Eye (tissue), 1 donor: ENCODE data around the gene ZCCHC9.
A peak's percentile ranks its signal among the peaks of the same experiment; 100 is the strongest.
"Not testable (repeated sequence)": the region's sequence is repeated elsewhere in the genome, so short reads cannot be mapped to it uniquely, and the experiment has no call there.

ENCODE experiments used
- DNase-seq: peaks from one replicate; pipeline ENCODE4 v3.0.0-alpha.2; 2015

The ZCCHC9 gene, protein sequence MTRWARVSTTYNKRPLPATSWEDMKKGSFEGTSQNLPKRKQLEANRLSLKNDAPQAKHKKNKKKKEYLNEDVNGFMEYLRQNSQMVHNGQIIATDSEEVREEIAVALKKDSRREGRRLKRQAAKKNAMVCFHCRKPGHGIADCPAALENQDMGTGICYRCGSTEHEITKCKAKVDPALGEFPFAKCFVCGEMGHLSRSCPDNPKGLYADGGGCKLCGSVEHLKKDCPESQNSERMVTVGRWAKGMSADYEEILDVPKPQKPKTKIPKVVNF

DNA sequence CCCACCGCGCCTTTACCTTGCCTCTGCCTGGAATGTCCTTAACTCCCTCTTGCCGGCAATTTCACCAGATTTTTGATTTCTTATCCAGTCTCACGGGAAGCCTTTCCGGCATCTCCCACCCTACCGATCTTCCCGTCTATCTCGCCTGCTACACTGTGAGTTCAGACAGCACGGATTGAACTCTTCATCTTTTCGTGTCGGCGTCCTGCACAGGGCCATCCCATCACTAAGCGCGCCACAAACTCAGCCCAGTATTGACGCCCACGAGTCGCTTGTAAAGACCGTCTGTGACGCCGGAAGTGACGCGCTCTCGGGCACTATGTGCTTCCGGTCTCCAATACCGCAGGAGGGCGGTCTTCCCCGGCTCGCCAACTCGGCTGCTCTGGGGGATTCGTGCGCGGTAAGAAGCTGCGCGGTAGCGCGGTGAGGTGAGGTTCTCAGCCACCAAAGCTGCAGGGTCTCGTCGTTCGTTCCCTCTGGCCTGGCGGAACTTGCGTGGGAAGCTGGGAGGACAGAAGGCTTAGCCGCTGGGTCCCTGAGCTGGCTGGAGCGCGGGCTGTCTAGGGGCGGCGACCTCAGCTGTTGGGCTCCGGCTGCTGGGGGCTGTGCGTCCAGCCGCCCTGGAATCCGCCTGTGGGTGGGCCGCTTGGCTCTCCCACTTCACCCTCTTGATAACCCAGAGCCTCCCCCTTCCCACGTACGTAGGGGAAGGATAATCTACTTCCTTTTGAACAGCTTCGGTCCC is at the start of gene ZCCHC9:
ZCCHC9 (plus strand) TSS at position 317 of the 745 bp plus-strand sequence. CDS start 3,171 bp downstream, outside the sequence.
- DNase-seq = peak; percentile 98

DNA sequence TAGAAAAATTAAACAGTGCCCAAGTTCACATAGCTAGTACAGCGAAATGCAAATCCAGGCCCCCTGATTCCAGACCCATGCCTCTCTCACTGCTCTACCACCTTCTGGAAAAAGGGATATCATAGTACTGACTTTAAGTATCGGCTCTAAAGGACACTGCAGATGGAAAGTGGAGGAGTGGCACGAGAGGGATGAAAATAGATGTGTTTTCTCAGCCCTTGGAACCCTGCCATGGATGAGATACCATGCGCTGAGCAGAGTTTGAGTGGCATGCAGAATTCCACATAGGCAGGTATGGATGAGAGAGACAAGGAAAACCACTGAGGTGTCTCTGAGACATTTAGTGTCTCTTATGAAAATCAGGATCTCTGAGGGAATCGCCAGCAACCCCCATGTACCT is 49.5 kb upstream of the ZCCHC9 start:
- DNase-seq = no peak

DNA sequence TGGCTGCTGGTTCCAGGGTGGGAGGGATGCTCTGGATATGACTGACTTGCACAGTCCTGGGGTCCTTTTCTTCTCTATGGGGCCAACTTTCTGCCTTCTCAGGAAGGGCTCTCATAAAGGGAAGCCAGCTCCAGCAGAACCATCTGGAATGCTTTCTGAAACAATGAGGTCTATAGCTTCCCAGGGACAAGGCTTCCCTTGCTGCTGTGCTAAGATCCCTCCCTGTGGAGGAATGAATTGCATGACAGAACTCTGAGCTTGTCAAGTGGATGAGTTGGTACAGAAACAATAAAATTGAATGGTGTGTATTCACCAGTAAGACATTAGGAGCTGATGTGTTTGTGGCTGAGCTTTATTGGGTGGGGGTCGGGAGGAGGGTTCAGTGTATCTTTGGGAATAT is 48.5 kb upstream of the ZCCHC9 start:
- no peak for DNase-seq

DNA sequence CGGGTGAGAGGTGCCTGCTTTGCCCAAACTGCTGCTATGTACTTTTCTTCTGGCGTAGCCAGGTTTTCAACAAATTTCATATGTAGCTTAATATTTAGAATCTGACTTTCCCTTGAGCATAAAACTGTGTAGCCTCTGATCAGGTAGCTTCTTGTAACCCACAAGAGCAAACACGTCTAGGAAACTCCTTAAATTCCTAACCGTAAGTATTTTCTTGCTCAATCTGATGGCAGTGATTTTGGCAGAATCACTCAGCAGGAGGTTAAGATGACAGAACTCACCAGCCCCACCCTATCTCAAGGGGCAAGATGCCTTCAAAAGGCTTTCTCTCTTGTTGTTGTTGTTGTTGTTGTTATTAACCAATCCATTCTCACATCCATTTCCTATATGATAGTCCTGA is 47.5 kb upstream of the ZCCHC9 start:
- no peak for DNase-seq

DNA sequence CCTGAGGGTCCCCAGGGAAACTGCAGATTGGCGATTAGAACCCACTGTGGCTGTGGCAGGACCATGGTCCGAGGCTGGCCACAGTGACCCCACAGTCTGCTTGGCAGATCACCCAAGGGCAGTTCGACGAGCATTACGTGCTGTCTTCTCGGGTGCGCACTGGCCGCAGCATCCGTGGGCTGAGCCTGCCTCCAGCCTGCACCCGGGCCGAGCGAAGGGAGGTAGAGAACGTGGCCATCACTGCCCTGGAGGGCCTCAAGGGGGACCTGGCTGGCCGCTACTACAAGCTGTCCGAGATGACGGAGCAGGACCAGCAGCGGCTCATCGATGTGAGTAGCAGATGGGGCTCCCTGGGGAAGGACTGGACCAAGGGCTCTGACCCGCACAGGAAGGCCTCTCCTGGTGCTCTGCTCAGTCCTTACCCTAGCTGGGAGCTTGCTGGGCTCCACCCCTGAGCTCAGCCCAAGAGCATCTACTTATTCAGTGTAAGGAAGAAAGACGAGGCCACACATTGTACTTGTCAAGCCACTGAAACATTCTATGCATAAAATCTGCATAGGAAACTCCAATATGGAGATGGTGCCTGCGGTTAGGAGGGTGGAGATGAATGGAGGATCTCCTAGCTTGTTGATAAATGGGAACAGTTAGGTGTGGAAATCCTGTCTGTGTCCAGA is 46.4 kb upstream of the ZCCHC9 start:
- DNase-seq = no peak

DNA sequence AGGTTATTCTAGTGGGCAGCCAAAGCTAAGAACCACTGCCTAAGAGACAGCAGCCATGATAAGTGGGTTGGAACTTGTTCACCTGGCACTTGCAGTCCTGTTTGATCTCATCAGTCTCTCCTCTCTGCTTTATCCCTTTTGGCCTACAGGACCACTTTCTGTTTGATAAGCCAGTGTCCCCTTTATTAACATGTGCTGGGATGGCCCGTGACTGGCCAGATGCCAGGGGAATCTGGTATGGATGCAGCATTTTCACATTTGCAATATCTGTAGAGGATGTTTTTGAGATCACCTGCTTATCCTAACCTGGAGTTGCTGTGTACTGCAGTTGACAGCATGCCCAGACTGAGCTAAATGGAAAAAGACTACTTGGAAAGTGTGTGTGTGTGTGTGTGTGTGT is 44.6 kb upstream of the ZCCHC9 start:
- DNase-seq = no peak

DNA sequence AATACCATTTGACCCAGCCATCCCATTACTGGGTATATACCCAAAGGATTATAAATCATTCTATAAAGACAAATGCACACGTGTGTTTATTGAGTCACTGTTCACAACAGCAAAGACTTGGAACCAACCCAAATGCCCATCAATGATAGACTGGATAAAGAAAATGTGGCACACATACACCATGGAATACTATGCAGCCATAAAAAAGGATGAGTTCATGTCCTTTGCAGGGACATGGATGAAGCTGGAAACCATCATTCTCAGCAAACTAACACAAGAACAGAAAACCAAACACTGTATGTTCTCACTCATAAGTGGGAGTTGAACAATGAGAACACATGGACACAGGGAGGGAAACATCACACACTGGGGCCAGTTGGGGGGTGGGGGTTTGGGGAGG is 38.6 kb upstream of the ZCCHC9 start:
- not testable (repeated sequence) for DNase-seq

DNA sequence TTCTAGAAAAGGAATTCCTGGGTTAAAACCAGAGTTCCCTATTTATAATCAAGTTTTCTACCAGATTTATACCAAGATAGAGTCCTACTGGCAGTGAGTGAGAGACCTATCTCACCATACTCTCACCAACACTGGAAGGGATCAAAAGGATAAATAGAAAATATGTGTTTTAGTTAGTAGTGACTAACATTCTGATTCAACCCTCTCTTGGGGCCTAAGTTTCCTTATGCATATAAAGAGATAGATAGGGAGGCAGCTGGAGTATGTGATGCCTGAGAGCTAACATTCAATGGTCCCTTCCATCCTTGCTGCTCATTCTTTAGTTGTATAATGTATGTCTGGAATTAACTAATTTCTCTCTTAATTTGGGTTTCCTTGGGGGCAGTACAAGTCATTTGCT is 36.3 kb upstream of the ZCCHC9 start:
- DNase-seq = no peak

DNA sequence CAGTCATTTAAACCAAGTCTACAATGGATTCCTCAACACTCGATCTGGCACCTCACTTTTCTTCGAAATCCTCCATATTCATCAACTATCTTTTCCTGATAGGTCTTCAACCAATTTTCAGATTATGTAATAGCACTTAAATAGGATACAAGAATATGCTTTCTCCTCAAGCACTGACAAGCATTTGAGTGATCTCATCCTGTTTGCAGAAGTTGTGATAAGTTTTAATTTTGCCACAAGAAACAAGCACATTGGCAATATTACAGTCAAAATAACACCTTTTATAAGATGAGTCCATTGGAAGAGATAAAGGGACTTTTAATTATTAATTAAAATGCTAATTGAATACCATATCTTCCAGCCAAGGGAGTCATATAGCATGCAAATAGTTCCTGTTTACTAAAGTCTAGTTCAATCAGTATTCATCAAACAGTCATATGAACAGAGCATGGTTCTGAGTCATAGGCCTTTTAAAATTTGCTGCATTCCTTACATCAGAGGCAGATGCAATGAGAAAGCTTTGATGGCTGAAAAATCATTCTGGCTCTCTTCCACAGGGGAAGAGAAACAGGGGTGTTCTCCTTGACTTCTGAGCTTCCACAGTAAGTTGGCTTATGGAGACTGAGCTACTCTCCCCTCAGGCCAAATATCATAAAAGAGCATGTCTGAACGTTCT is 32.7 kb upstream of the ZCCHC9 start:
- no peak for DNase-seq

DNA sequence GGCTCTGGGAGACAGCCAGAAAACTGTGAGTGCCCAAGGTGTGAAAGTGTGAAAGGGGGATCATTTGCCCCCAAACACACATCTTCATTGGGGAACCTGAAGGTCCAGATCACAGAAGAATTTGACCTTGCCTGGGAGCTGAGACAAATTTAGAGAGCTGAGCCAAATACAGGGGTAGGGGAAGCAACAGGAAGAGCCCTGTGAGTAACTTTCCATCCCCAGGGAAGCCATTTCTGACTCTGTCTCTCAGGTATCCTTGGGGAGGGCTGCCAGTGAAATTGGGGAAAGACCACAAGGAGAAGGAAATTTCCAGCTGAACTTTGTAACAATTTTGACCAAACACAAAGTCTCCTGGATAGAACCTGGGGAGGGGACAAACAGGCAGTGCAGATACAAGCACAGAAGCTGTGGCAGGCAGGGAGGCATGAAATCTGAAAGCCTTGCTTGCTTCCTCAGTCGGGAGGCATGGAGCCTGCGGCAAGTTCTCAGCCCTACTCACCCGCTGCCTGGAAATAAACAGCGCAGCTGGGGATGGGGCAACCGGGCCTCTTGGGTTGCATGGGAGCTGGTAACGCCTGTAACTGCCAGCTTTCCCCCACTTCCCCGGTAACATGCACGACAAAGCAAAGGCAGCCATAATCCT is 31.5 kb upstream of the ZCCHC9 start:
- no peak for DNase-seq

DNA sequence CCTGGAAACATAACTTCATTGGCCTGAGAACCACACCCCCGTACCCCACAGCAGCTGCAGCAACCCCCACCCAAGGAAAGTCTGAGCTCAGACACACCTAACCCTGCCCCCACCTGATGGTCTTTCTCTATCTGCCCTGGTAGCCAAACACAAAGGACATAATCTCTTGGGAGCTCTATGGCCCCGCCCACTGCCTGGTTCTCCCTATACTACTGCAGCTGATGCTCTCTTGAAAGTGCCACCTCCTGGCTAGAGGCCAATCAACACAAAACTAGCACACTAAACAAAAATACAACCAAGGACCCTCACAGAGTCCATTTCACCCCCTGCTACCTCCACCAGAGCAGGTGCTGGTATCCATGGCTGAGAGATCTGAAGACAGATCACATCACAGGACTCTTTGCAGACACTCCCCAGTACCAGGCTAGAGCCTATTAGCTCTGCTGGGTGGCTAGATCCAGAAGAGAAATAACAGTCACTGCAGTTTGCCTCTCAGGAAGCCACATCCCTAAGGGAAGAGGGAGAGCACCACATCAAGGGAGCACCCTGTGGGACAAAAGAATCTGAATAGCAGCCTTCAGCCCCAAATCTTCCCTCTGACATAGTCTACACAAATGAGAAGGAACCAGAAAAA is 30.9 kb upstream of the ZCCHC9 start:
- not testable (repeated sequence) for DNase-seq

DNA sequence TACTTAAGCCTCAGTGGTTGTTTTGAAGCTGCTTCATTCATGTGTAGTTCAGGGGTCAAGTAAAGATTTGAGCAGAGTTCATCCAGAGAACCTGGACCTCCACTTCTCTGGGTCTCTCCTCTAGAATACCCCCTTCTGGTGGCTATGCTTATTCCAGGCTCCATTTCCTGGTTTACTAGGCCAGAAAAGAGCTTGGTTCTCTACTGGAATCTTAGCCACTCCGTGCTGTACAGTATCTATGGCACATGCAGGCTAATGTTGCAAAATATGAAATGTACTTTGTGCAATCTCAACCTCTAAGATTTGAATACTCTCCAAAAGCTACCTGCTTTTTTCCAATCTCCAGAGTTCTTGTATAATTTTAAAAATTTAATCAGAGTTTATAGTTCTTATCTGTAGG is 17.4 kb upstream of the ZCCHC9 start:
- DNase-seq = no peak

DNA sequence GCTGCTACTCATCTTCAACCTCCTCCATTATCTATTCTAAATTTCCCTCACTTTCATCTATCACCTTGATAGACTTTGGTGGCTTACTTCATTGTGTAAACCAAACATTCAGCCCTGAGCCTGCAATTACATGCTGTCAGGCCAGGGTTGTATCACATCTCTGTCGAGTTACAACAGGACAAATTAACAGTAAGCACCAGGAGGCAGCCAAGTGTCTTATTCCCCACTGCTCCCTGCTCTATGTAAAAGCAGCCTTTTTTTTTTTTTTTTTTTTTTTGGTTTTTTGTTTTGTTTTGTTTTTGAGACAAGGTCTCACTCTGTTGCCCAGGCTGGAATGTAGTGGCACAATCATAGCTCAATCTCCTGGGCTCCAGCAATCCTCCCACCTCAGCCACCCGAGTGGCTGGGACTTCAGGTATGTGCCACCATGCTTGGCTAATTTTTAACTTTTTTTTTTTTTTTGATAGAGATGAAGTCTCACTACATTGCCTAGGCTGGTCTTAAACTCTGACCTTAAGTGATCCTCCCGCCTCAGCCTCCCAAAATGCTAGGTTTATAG is 15.2 kb upstream of the ZCCHC9 start:
- no peak for DNase-seq

DNA sequence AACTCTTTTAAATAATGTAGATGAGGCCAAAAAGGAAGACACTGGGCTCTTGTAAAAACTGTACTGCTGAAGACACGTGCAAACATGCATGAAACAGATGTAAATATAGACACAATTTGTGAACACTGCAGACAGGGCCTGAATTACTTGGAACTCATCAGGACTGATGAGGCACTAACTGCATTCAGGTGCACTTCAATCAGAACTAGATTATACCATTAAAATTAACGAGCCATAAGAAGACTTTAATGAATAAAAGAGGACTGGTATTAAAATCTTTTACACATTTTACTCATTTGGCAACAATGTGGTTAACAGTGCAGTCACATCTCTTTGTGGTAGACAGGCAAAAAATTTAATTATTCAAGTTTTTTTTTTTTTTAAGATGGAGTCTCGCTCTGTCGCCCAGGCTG is 13.4 kb upstream of the ZCCHC9 start:
- no peak for DNase-seq

DNA sequence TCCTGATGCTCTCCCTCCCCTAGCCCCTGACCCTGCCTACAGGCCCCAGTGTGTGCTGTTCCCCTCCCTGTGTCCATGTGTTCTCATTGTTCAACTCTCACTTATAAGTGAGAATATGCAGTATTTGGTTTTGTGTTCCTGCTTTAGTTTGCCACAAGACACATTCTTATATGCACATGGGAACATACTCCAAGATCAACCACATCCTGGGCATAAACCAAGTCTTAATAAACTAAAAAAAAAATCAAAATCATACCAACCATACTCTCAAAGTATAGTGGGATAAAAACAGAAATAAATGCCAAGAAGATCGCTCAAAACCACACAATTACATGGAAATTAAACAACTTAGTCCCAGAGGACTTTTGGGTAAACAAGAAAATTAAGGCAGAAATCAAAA is 11.2 kb upstream of the ZCCHC9 start:
- no peak for DNase-seq

DNA sequence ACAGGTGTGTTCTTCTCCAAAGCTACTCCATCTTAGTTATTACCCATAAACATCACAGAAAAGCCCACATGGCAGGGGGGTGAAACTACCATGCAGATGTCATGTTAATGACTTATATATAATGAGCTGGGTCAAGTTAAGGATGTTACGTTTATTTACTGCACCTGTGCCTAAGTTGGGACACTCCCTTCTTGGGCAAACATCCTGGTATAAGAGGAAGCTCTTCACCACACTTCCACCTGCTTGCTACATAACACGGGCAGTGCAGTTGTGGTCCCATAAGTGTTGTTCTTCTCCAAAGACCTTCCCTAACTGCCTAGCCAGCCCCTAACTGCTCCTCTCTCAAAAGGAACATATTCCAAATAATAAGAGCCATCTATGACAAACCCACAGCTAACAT is 9.3 kb upstream of the ZCCHC9 start:
- no peak for DNase-seq

DNA sequence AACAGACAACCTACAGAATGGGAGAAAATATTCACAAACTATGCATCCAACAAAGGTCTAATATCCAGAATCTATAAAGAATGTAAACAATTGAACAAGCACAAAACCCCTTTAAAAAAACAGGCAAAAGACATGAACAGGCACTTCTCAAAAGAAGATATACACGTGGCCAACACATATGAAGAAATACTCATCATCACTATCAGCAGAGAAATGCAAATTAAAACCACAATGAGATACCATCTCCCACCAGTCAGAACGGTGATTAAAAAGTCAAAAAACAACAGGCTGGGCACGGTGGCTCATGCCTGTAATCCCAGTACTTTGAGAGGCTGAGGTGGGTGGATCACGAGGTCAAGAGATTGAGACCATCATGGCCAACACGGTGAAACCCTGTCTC is 7.4 kb upstream of the ZCCHC9 start:
- not testable (repeated sequence) for DNase-seq

DNA sequence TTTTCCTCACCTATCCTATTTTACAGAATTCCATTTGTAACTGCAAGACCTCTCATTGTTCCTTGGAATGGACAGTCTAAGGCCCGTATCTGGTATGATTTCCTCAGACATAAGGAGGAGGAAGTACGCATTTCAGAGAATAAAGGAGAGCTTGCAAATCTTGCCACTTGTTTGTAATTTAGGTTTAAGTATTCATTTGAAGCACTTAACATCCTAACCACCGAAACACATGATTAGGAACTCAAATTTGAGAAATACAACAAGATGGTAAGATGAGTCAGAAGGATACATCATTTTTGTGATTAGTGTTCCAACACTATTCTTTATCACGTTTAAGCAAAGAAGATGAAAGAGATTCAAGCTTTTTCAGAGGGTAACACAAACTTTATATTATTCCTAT is 3.9 kb upstream of the ZCCHC9 start:
- DNase-seq = no peak

DNA sequence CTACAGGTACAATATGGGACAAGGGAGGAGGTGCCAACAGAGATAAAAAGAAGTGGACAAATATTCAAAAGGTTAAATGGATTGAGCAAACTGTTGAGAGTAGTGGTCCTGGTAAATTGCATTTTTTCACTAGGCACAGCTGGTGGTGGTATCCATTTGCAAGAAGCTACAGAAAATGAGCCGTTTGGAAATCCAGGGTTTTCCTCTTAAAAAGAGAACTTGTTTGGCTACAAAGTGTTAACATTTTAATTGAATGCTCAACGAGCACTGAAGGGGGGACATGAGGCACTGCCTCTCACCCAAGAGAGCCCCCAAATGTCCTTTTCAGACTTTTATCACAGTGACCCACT is 491 bp upstream of the ZCCHC9 start:
- no peak for DNase-seq

DNA sequence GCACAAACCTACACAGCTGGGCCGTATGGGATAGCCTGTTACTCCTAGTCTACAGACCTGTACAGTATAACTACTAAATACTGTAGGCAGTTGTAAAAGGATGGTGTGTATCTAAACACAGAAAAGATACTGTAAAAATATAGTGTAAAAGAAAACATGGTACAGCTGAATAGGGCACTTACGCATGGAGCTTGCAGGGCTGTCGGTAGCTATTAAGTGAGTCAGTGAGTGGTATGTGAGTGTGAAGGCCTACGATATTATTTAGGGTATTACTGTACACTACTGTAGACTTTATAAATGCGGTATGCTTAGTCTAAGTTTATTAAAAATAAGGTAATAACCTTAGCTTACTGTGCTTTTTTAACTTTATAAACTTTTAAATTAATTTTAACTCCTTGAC is 1.2 kb downstream of the ZCCHC9 start:
- no peak for DNase-seq

DNA sequence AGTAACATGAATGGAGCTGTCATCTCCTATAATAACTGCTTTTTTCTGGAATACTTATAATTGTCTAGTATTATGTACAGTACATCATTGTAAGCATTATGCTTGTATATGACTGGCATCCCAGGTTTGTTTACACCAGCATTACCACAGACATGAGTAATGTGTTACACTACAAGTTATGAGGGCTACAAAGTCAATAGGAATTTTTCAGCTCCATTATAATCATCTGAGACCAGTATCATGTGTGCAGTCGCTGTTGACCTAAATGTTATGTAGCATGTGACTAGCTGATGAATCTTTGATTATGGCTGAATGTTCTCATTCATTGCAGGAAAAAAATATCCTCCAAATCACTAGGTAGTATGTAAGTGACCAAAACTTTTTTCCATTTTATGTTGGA is 2.2 kb downstream of the ZCCHC9 start:
- DNase-seq = peak; percentile 16

DNA sequence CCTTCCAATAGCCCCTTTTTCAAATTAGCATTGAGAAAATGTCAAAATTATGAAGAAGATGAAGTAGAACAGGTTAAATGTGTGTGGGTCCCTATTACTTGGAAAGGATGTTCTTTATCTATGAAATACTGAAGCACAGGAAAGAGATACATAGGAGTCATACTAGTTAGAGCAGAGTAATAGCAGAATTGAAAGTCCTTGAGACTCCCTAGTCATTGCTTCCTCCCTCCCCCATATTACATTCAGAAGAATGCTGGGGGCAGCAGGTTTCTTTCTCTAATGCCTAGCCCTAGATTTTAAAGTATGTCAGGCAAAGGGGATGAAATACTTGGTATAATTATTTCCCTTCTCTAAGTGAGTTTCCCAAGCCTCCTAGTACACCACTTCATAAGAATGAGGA is 4.4 kb downstream of the ZCCHC9 start:
- DNase-seq = no peak
